Neural cell (in vitro differentiated cells): ENCODE data around the gene LDLRAD4. TPM values are rescaled to one million over a fixed set of nuclear protein-coding genes. Genes with fewer than 3 reads are reported as not detected.

ENCODE experiments used
- H2AFZ ChIP-seq: fragments of 200-600, 300-800 bp; sonication (generic), shearing (Covaris generic); 2 replicates; pipeline ENCODE4 v1.6.0; 2014; ENCODE audit warnings: low read depth, mild to moderate bottlenecking, antibody characterized with exemption, low read length, moderate library complexity
- H3F3A ChIP-seq: fragments of 200-600 bp; shearing (Covaris generic); 2 replicates; pipeline ENCODE4 v1.6.1; 2016; ENCODE audit warnings: mild to moderate bottlenecking, moderate library complexity, mixed read lengths, antibody characterized with exemption, low read length; ENCODE audit not compliant: insufficient read depth, poor library complexity, severe bottlenecking
- H3K27ac ChIP-seq: fragments of 200-600, 300-800 bp; sonication (generic), shearing (Covaris generic); 2 replicates; pipeline ENCODE4 v1.5.1; 2014; ENCODE audit warnings: mild to moderate bottlenecking, low read length, moderate library complexity
- H3K27me3 ChIP-seq: fragments of 300-800, 200-600 bp; sonication (generic), shearing (Covaris generic); 2 replicates; pipeline ENCODE4 v1.6.0; 2014; ENCODE audit warnings: mild to moderate bottlenecking, low read depth, low read length, moderate library complexity; ENCODE audit not compliant: insufficient read depth
- H3K36me3 ChIP-seq: fragments of 300-800, 200-600 bp; sonication (generic), shearing (Covaris generic); 2 replicates; pipeline ENCODE4 v1.5.1; 2014; ENCODE audit warnings: mild to moderate bottlenecking, antibody characterized with exemption, low read length, moderate library complexity; ENCODE audit not compliant: insufficient read depth
- H3K4me2 ChIP-seq: fragments of 300-800, 200-600 bp; sonication (generic), shearing (Covaris generic); 2 replicates; pipeline ENCODE4 v1.6.0; 2014; ENCODE audit warnings: mild to moderate bottlenecking, low read length
- H3K4me3 ChIP-seq: fragments of 300-800, 200-600 bp; sonication (generic), shearing (Covaris generic); 2 replicates; pipeline ENCODE4 v1.5.1; 2014; ENCODE audit warnings: mild to moderate bottlenecking, low read length, moderate library complexity
- H3K79me2 ChIP-seq: fragments of 200-600 bp; shearing (Covaris generic); replicated peaks from 2 replicates; pipeline ENCODE4 v1.6.0; 2014; ENCODE audit warnings: mild to moderate bottlenecking, low read length, moderate library complexity; ENCODE audit not compliant: insufficient read depth
- H3K9ac ChIP-seq: fragments of 300-800, 200-600 bp; sonication (generic), shearing (Covaris generic); 2 replicates; pipeline ENCODE4 v1.6.1; 2016; ENCODE audit warnings: mild to moderate bottlenecking, low read length, mixed read lengths
- H3K9me2 ChIP-seq: fragments of 200-600 bp; shearing (Covaris generic); 2 replicates; pipeline ENCODE4 v1.6.1; 2016; ENCODE audit warnings: mild to moderate bottlenecking, low read length, mixed read lengths; ENCODE audit not compliant: insufficient read depth
- H3K9me3 ChIP-seq: fragments of 200-600, 300-800 bp; sonication (generic), shearing (Covaris generic); 2 replicates; pipeline ENCODE4 v1.6.1; 2016; ENCODE audit warnings: mild to moderate bottlenecking, mixed run types, low read length, moderate library complexity, mixed read lengths
- H4K20me1 ChIP-seq: fragments of 200-600 bp; shearing (Covaris generic); 2 replicates; pipeline ENCODE4 v1.6.1; 2016; ENCODE audit warnings: mild to moderate bottlenecking, mixed run types; ENCODE audit not compliant: insufficient read depth
- EP300 ChIP-seq: fragments of 450-650 bp; conservative IDR thresholded peaks from 2 replicates; pipeline ENCODE4 v1.6.1; 2014; ENCODE audit warnings: antibody characterized with exemption, mild to moderate bottlenecking, moderate library complexity; ENCODE audit not compliant: poor library complexity, severe bottlenecking
- EZH2 ChIP-seq: fragments of 200-600, 300-800 bp; shearing (Covaris generic), sonication (generic); IDR thresholded peaks from 2 replicates; pipeline ENCODE4 v1.6.1; 2014; ENCODE audit warnings: antibody characterized with exemption, low read length, borderline replicate concordance, mild to moderate bottlenecking; ENCODE audit not compliant: insufficient read depth, poor library complexity, severe bottlenecking
- MXI1 ChIP-seq: fragments of 450-650 bp; conservative IDR thresholded peaks from 2 replicates; pipeline ENCODE4 v1.6.1; 2014; ENCODE audit warnings: antibody characterized with exemption, mild to moderate bottlenecking; ENCODE audit not compliant: poor library complexity, severe bottlenecking
- POLR2AphosphoS5 ChIP-seq: IDR thresholded peaks from 2 replicates; pipeline ENCODE4 v1.6.1; 2012
- RAD21 ChIP-seq: fragments of 450-650 bp; conservative IDR thresholded peaks from 2 replicates; pipeline ENCODE4 v1.6.1; 2014; ENCODE audit warnings: antibody characterized with exemption, mild to moderate bottlenecking, moderate library complexity
- SMC3 ChIP-seq: fragments of 450-650 bp; conservative IDR thresholded peaks from 2 replicates; pipeline ENCODE4 v1.6.1; 2014; ENCODE audit warnings: antibody characterized with exemption, mild to moderate bottlenecking, moderate library complexity; ENCODE audit not compliant: poor library complexity
- TAF1 ChIP-seq: IDR thresholded peaks from 2 replicates; pipeline ENCODE4 v1.6.1; 2012; ENCODE audit warnings: low read depth
- polyA plus RNA-seq: library from polyadenylated mRNA; depleted of rRNA; stranded (reverse); fragments of >200 nt; gene quantifications from 2 replicates; pipeline ENCODE4 v1.2.3, GENCODE V29; 2014
- TF ChIP-seq, protein P1 (sequence below): IDR thresholded peaks from 2 replicates; pipeline ENCODE4 v1.6.1; 2012; ENCODE audit warnings: borderline replicate concordance
- TF ChIP-seq, protein P2 (sequence below): fragments of 450-650 bp; IDR thresholded peaks from 2 replicates; pipeline ENCODE4 v1.5.1; 2014; ENCODE audit warnings: antibody characterized with exemption, mild to moderate bottlenecking, moderate library complexity; ENCODE audit not compliant: poor library complexity, severe bottlenecking

Gene LDLRAD4
- polyA plus RNA-seq, 1 donor from 2014 or later: 3.7 TPM

DNA sequence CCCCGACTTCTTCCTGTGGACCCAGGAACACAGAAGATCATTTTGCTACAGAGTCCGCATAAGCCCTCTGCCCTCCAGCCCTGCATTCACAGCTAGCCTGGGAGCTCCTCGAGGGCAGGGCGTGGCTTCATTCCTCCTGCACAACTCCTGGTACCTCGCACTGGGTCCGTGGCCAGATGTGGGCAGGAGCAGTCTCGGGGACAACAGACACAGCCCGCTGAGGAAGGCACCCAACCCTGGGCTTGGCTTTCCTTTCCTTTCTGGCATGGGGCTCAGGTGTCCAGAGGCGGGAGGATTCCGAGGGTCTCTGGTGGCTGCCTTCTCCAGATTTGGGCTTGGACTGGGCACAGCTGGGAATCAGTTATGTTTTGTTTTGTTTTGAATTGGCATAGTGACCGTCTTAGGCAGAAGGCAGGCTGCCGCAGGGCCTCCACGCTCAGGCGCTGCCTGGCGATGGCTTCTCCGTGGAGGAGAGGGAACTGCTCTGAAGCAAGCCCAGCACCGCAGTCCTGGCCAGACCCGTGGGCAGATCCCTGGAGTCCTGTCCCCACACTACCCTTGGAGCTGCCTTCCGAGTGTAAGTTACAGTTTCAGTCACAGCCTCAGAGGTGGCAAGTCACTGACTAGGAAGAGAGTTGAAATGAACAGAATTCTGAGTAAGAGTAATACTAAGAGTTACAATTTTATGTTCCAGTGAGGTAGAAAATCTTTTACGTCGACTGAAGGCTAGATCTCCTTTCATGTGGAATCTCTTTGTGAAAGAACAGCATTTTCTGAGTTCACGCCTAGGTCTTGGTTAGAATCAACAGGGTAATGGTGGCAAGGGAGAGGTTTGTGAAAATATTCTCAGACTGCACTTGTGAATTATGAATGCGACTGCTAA lies 47.9 kb downstream of the LDLRAD4 start:
- H3K4me3 ChIP-seq: no peak overlapping the region
- no peaks in the 10 kb centered on the region for H4K20me1 ChIP-seq
- no peaks in the 10 kb centered on the region for H3F3A ChIP-seq
- TF ChIP-seq MXI1 (no peak), EZH2 (no peak), SMC3 (no peak), EP300 (no peak), POLR2AphosphoS5 (no peak), TAF1 (no peak), RAD21 (no peak)
- TF ChIP-seq, protein P1, sequence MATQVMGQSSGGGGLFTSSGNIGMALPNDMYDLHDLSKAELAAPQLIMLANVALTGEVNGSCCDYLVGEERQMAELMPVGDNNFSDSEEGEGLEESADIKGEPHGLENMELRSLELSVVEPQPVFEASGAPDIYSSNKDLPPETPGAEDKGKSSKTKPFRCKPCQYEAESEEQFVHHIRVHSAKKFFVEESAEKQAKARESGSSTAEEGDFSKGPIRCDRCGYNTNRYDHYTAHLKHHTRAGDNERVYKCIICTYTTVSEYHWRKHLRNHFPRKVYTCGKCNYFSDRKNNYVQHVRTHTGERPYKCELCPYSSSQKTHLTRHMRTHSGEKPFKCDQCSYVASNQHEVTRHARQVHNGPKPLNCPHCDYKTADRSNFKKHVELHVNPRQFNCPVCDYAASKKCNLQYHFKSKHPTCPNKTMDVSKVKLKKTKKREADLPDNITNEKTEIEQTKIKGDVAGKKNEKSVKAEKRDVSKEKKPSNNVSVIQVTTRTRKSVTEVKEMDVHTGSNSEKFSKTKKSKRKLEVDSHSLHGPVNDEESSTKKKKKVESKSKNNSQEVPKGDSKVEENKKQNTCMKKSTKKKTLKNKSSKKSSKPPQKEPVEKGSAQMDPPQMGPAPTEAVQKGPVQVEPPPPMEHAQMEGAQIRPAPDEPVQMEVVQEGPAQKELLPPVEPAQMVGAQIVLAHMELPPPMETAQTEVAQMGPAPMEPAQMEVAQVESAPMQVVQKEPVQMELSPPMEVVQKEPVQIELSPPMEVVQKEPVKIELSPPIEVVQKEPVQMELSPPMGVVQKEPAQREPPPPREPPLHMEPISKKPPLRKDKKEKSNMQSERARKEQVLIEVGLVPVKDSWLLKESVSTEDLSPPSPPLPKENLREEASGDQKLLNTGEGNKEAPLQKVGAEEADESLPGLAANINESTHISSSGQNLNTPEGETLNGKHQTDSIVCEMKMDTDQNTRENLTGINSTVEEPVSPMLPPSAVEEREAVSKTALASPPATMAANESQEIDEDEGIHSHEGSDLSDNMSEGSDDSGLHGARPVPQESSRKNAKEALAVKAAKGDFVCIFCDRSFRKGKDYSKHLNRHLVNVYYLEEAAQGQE: no peak
- TF ChIP-seq, protein P2, sequence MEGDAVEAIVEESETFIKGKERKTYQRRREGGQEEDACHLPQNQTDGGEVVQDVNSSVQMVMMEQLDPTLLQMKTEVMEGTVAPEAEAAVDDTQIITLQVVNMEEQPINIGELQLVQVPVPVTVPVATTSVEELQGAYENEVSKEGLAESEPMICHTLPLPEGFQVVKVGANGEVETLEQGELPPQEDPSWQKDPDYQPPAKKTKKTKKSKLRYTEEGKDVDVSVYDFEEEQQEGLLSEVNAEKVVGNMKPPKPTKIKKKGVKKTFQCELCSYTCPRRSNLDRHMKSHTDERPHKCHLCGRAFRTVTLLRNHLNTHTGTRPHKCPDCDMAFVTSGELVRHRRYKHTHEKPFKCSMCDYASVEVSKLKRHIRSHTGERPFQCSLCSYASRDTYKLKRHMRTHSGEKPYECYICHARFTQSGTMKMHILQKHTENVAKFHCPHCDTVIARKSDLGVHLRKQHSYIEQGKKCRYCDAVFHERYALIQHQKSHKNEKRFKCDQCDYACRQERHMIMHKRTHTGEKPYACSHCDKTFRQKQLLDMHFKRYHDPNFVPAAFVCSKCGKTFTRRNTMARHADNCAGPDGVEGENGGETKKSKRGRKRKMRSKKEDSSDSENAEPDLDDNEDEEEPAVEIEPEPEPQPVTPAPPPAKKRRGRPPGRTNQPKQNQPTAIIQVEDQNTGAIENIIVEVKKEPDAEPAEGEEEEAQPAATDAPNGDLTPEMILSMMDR: no peak
- no peak overlapping the region for H3K27ac ChIP-seq
- no peak overlapping the region for H3K4me2 ChIP-seq
- H3K79me2 ChIP-seq: no peaks in the 10 kb centered on the region
- no peaks in the 10 kb centered on the region for H3K9me2 ChIP-seq
- H2AFZ ChIP-seq: no peak overlapping the region
- no peaks in the 10 kb centered on the region for H3K36me3 ChIP-seq
- H3K9me3 ChIP-seq: no peaks in the 10 kb centered on the region
- no peak overlapping the region for H3K9ac ChIP-seq
- no peaks in the 10 kb centered on the region for H3K27me3 ChIP-seq

DNA sequence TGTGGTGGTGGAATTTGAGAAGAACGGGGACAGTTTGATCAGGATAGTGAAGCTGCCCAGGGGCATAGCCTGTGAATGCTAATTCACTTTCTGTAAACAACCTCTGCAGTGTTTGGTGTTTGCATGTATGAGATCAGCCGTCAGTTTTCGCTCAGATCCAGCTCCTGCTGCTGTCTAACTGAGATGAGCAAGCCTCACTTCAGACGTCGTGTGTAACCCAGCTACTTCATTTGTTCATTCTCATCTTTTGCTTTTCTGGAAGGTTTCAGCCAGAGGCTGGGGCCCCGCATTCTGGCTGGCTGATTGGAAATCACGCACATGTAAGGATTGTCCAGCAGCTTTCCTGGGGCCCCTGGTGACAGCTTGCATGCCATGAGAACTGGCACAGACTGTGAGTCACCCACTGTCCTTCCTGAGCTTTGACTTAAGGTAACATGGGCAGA lies 48.9 kb downstream of the LDLRAD4 start:
- Histone ChIP-seq H3K9ac (no peak overlapping the region), H3K27me3 (no peaks in the 10 kb centered on the region), H3K79me2 (no peaks in the 10 kb centered on the region), H3K27ac (no peak overlapping the region), H3K36me3 (no peaks in the 10 kb centered on the region), H3K9me3 (no peaks in the 10 kb centered on the region), H3K4me3 (no peak overlapping the region), H3K9me2 (no peaks in the 10 kb centered on the region), H4K20me1 (no peaks in the 10 kb centered on the region), H3K4me2 (no peak overlapping the region), H2AFZ (no peak overlapping the region), H3F3A (no peaks in the 10 kb centered on the region)
- TF ChIP-seq, protein P2: no peak
- TF ChIP-seq EP300: no peak
- TF ChIP-seq MXI1: no peak
- no peak for TF ChIP-seq EZH2
- no peak for TF ChIP-seq TAF1
- TF ChIP-seq, protein P1: no peak
- TF ChIP-seq SMC3: no peak
- no peak for TF ChIP-seq POLR2AphosphoS5
- TF ChIP-seq RAD21: no peak
